Testis (tissue), 3 donors: ENCODE measurements around the gene FAM169A. TPM values are rescaled to one million over a fixed set of nuclear protein-coding genes. Genes with fewer than 3 reads are reported as not detected.

Experiments used
- DNase-seq: peaks from one replicate; pipeline ENCODE4 v3.0.0-alpha.2; 2019
- H3K27ac ChIP-seq, 2 donors: fragments of 200-600 bp; sonication (generic); one replicate each; pipeline ENCODE4 v1.5.1; 2019
- H3K27me3 ChIP-seq: fragments of 200-600 bp; sonication (generic); one replicate; pipeline ENCODE4 v1.5.1; 2019
- H3K36me3 ChIP-seq: fragments of 200-600 bp; sonication (generic); one replicate; pipeline ENCODE4 v1.5.1; 2017; ENCODE audit warnings: low read depth; ENCODE audit errors: missing control alignments
- H3K4me1 ChIP-seq: fragments of 200-600 bp; sonication (generic); one replicate; pipeline ENCODE4 v1.5.1; 2019
- H3K4me3 ChIP-seq, 2 donors: fragments of 200-600 bp; sonication (generic); one replicate each; pipeline ENCODE4 v1.5.1; 2017 to 2019
- H3K9me3 ChIP-seq: fragments of 200-600 bp; sonication (generic); one replicate; pipeline ENCODE4 v1.5.1; 2017
- POLR2A ChIP-seq: fragments of 450-650 bp; IDR thresholded peaks from one replicate; pipeline ENCODE4 v1.6.1; 2017; ENCODE audit warnings: antibody characterized with exemption, mild to moderate bottlenecking, moderate library complexity
- WGBS, 2 donors: methylation state at CpG; one replicate each; pipeline ENCODE4 v1.1.5; 2018; 5-methylcytosine and 5-hydroxymethylcytosine counted together
- intact Hi-C: fragments of 100-400 bp; cut with DNase I; formaldehyde crosslinking; loops from one replicate; pipeline ENCODE4 v1.15.1; 2023; ENCODE audit warnings: low total_unique reads
- polyA plus RNA-seq: library from polyadenylated mRNA; stranded (reverse); fragments of 350-450 nt; fragmentation: Illumina TruSeq; extraction: RNeasy Lipid Tissue Mini Kit (QIAGEN cat#74804); gene quantifications from one replicate; pipeline ENCODE4 v1.2.3, GENCODE V29; 2014; ENCODE audit warnings: low read depth, low replicate concordance; ENCODE audit not compliant: insufficient read depth
- small RNA-seq, 2 donors: library from RNA; depleted of rRNA; stranded (forward); fragments of <200 nt; gene quantifications; one replicate each; pipeline ENCODE3, GENCODE V24; 2016
- total RNA-seq, 2 donors: library from RNA; depleted of rRNA; stranded (reverse); fragments of >200 nt; gene quantifications; one replicate each; pipeline ENCODE4 v1.2.3, GENCODE V29; 2016
- TF ChIP-seq, protein P1 (sequence below), 3 experiments: fragments of 450-650 bp in 2 of 3; fragments of 200-600 bp in 1 of 3; sonication (generic) in 1 of 3; IDR thresholded peaks; one replicate each; pipeline ENCODE4 v1.5.1; 2016 to 2019; ENCODE audit warnings: antibody characterized with exemption in 3 of 3, mild to moderate bottlenecking in 2 of 3, moderate library complexity in 1 of 3

FAM169A gene
- total and polyA plus RNA-seq, 3 donors from 2014 or later, result 25.1 to 69.2 (median 58.6) TPM

DNA sequence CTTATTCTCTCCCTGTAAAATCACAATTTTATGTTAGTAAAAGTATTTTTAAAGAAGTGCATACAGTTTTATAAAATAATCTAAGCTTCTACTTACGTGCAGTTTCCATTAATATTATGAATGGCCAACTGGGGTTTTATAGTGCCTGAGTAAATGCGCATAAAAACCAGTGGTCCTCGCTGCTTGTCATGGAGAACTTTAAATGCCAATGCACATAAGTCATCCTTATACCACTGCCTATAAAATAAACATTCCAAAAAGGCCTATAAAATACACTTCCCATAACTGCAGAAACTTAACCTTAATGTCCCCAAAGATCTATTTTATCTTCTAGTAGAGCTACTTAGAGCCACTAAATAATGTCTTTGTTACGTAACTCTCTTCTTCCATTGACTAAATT, 127.8 kb downstream of the FAM169A start:
- TF ChIP-seq, protein P1, sequence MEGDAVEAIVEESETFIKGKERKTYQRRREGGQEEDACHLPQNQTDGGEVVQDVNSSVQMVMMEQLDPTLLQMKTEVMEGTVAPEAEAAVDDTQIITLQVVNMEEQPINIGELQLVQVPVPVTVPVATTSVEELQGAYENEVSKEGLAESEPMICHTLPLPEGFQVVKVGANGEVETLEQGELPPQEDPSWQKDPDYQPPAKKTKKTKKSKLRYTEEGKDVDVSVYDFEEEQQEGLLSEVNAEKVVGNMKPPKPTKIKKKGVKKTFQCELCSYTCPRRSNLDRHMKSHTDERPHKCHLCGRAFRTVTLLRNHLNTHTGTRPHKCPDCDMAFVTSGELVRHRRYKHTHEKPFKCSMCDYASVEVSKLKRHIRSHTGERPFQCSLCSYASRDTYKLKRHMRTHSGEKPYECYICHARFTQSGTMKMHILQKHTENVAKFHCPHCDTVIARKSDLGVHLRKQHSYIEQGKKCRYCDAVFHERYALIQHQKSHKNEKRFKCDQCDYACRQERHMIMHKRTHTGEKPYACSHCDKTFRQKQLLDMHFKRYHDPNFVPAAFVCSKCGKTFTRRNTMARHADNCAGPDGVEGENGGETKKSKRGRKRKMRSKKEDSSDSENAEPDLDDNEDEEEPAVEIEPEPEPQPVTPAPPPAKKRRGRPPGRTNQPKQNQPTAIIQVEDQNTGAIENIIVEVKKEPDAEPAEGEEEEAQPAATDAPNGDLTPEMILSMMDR (IDR thresholded peaks at IDR 0.05), result no peak
- 94 to 97% methylated on average over 4 of the region's 4 CpGs for WGBS, 2 donors

DNA sequence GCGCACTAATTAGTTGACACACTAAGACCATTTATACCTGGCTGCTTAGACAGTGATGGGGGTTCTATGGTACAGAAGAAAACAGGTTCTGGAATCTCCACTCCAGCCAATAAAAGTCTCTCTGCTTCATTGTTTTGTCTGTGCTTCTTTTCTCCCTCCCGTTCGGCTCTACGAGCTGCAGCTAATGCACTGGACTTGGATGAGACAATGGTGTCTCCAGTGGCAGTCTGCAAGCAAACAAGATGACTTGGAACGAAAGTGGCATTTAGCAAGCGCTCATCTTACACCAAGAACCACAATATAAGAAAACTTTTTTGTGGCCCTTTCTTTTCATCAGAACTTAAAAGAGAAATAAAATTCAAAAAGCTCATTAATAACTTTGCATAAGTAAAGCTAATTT, 129.4 kb downstream of the FAM169A start:
- no peak overlapping the region for H3K27ac ChIP-seq
- no peak for DNase-seq
- WGBS, 2 donors, result 81 to 84% methylated on average over 6 of the region's 6 CpGs

More for the DNA sequence above, 127.8 kb downstream of the FAM169A start:
- intact Hi-C loops, result no loop called here
- Histone ChIP-seq H3K4me3 (no peak overlapping the region), H3K27ac (no peak overlapping the region), H3K9me3 (no peaks in the 10 kb centered on the region), H3K27me3 (no peaks in the 10 kb centered on the region), H3K36me3 (no peaks in the 10 kb centered on the region), H3K4me1 (no peaks in the 10 kb centered on the region)
- no peak for DNase-seq

More for the DNA sequence above, 129.4 kb downstream of the FAM169A start:
- no peak for TF ChIP-seq POLR2A
- TF ChIP-seq, protein P1 (IDR thresholded peaks at IDR 0.05), result no peak
- Histone ChIP-seq H3K27me3 (no peaks in the 10 kb centered on the region), H3K9me3 (no peaks in the 10 kb centered on the region), H3K36me3 (no peaks in the 10 kb centered on the region), H3K4me3 (no peak overlapping the region), H3K4me1 (no peaks in the 10 kb centered on the region)
- intact Hi-C loops, result no loop called here

Small RNA genes within 50 kb of the gene (small RNA-seq; reads per million reads assigned to genes)
- 0 reads per million in 2 donors for gene RF00561

Other genes starting within 250 kb of the FAM169A start
- 100 to 1,000 TPM in 1 of 2 donors, 10 to 100 TPM in 1; 89.7 to 153 TPM for gene ENC1, start 225.7 kb downstream of the FAM169A start, total RNA-seq
- 28.3 TPM for gene ENC1, start 225.7 kb downstream of the FAM169A start, polyA plus RNA-seq
- gene HEXB, start 181.2 kb downstream of the FAM169A start, total RNA-seq, result 10 to 100 TPM; 44.6 to 82.5 TPM
- 59.5 TPM for gene HEXB, start 181.2 kb downstream of the FAM169A start, polyA plus RNA-seq
- 10 to 100 TPM; 47.8 to 62.0 TPM for gene GFM2, start 99.3 kb downstream of the FAM169A start, total RNA-seq
- gene GFM2, start 99.3 kb downstream of the FAM169A start, polyA plus RNA-seq, result 35.5 TPM
- gene NSA2, start 99.1 kb downstream of the FAM169A start, total RNA-seq, result 10 to 100 TPM; 62.7 to 81.9 TPM
- 59.6 TPM for gene NSA2, start 99.1 kb downstream of the FAM169A start, polyA plus RNA-seq
- gene GCNT4, start 186.2 kb upstream of the FAM169A start, total RNA-seq, result 1 to 10 TPM; 1.8 to 2.7 TPM
- 2.8 TPM for gene GCNT4, start 186.2 kb upstream of the FAM169A start, polyA plus RNA-seq